Measurements from ENCODE around the gene SCARB1.

Gene SCARB1

DNA sequence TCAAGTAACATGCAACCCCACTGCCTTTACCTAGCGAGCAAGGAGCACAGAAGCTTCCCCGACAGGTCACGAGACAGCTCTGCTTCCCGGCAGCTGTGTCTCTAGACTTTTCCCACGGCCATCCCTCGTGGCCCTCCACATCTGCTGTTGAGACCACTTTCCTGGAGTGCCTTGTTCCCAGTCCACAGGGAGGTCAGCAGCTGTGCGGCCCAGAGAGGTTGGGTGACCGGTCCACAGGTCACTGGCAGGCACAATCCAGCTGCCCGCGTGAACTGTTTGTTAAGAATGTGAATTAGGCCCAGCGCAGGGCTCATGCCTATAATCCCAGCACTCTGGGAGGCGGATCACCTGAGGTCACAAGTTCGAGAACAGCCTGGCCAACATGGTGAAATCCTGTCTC lies 71.5 kb downstream of the SCARB1 start:
- no peak for DNase-seq

DNA sequence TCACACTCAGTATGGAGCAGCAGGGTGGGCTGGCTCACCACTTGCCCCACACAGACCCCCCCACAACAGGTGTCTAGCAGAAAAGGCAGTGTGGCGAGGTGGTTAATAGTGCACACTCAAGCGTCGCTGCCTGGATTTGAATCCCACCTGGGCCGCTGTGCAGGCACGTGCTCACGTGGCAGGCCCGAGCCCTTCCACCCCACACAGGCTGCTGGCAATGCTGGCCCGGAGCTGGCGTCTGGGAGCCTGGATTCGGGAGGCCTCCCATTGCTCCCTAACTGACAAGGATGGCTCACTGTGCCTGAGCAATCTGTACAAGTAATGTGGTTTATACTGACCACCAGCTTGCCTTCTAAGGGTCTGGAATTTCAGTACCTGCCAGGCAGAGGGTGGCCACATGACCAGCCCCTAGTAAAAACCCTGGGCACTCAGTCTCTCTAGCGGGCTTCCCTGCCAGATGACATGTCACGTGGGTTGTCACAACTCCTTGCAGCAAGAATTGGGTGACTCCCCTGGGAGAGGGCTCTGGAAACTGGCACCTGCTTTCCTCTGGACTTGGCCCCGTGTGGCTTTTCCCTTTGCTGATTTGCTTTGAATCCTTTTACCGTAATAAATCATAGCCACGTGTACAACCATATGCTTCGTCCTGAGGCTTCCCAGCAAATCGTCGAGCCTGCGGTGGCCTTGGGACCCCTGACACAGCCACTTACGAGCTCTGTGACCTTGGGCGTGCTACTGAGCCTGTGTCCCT lies 72.8 kb downstream of the SCARB1 start:
- no peak for DNase-seq

DNA sequence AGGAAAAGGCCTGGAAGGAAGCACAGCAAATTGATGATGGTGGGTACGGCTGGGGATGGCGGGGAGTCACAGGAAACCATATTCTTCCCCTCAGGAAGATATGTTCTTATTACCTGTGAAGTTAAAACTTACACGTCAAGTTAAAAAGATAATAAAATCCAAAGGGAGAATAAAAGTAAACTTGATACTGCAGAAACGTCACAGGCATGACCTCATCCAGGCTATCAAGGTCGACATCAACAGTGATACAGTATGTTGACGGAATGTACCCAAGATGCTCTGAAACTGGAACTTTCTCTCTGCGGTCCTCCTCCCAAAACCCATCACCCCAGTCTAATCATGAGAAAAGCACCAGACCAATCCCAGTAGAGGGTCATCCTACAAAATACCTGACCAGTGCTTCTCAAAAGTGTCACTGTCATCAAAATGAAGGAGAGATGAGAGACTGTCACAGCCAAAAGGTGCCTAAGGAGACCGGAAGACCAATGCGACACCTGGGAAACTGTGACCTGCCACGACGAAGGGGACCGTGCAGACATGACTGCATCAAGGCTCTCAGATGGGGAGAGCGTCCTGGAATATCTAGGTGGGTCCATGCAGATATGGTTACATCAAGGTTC lies 74.6 kb downstream of the SCARB1 start:
- DNase-seq = no peak

DNA sequence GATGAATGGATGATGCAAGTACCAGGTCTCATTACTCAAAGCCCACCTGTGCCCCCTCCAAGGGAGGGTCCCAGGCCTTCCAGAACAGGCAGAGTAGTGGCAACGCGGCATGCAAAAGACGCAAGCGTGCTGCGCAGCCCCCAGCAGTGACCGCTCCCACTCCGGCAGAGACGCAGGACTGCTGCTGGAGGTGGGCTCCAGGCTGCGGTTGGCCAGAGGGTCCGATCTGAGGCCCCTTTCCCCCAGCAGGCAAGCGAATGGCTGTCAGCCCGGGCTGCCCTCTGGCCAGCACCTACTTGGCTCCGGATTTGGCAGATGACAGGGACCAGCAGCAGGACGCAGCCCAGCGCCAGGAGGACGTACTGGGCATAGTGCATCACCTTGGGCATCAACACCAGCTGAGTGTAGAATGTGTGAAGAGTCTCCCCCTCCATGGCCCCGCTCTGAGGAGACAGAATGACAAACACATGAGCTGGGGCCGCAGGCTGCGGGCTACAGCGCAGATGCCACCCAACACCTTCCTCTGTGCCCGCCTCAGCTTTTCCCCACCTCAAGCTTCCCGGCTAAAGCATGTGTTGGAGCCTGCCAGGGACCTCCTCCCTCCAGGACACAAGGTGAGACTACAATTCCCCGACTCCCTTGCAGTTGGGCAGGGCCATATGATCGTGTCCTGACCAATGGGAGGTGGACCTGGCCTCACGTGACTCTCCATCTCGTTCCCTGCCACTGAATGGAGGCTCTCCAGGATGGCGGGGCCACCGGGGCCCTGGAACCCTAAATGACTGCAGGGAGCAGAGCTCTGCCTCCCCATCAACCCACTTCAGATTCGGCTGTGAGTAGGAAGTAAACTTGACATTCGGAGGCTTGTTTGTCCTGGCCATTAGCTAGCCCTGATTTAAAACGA lies 77.4 kb downstream of the SCARB1 start:
- peak; percentile 91 for DNase-seq

DNA sequence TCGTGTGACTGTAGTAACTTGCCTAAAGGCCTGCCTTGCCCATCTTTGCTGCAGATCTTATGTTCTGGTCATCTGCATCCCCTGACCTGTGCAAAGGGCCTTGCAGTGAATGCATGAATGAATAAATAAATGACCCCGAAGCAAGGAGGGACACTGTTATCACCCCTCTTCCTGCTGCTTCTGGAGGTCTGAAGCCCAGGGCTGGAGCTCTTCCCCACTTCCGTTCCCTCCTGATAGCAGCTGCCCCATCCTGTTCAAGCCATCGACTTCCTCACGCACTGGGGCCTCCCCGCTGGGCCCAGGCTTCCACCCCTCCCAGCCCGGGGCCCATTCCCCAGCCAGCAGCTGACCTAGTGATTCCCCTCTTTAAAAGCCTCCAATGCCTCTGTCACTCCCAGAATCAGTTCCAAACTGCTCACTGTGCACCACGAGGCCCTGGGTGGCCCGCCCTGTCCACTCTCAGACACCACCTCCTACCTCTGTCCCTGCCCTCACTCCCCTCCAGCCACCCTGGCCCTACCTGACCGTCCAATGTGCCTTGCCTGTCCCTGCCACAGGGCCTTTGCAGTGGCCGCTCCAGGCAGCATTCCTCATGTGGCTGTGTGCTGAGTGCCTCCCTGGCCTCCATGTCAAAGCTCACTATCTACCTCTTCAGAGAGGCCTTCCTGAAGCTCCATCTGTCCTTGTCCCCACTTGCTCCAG lies 78.6 kb downstream of the SCARB1 start:
- DNase-seq = no peak

DNA sequence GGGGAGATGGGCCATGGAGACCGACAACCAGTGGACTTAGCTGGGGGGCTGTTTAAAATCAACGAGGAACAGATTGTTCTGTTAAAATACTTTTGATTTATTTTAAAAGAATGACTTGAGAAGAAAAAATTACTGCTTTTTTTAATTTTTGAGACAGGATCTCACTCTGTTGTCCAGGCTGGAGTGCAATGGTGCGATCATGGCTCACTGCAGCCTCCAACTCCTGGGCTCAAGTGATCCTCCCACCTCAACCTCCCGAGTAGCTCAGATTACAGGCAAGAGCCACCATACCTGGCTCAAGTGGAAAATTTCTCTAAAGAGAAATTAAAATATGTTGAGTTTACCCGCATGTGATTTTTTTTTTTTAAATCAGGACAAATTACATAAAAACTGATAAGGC lies 80.6 kb downstream of the SCARB1 start:
- no peak for DNase-seq

DNA sequence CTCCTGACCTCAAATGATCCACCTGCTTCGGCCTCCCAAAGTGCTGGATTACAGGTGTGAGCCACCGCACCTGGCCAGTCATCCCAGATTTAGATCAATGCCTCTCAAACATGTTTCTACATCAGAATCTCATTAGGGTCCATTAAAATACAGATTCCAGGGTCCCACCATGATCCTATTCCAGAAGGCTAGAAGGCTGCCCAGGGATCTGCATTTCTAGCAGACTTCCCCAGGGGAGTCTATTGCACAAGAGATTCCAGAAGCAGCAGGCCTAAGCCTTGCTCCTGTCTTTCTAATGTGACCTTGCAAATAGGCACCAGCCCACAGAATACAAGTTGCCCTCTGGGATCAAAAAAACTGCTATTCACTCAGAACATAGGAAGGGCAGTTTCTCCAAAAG lies 81.5 kb downstream of the SCARB1 start:
- no peak for DNase-seq

DNA sequence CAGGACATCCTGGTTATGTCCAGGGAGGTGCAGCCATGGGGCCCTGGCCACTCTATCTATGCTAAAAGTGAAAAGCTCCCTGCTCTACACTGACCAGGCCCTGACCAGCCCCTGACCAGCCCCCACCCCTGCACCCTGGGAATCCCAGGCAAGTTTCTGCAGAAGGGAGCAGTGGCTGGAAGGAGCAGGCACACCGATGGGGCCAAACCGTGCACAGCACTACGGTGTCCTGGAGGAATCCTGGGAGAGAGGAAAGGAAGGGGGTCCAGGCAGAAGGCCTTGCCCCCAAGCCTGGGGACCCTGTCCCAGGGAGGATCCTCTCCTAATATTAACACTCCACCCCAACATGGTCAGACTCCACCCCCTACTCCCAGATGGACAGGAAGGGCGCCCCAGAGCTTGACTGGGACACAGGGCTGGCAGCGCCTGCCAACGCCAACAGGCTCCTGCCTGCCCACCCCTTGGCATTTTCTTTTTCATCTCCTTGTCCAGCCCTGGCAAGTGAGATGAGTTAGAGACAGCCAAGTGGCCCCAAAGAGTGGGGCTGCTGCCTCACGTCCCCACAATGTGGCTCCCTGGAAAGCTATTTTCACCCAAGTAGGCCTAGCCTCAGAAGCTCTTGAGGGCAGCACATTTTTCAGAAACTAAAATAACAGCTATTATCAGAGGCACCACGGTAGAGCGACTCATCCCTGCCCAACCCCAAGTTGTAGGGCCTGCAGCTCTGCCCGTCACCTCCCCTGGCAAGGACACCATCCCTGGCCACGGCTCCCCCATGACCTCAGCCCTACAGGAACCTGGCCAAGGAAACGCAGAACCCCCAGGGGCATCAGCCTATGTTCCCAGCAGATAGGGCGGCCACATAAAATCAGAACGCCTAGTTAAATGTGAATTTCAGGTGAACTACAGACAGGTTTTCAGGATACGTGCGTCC lies 82.6 kb downstream of the SCARB1 start:
- no peak for DNase-seq

DNA sequence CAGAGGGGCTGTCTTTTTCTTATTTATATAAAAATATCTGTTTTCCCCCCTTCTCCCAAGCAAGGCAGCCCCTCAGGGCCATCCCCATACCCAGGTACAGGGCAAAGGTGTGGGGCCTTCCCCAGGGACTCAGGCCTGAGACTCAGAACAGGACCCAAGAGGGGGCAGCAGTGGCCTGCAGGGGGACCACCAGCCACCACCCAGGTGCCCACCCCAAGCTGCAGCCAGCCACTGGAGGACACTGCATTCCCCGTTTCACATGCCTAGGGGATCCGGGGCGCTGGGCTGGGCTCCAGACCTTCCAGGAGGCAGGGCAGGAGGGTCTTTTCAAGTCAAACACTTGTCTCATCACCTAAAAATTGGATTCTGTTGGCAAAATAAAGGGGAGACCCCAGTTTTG lies 83.3 kb downstream of the SCARB1 start:
- no peak for DNase-seq

DNA sequence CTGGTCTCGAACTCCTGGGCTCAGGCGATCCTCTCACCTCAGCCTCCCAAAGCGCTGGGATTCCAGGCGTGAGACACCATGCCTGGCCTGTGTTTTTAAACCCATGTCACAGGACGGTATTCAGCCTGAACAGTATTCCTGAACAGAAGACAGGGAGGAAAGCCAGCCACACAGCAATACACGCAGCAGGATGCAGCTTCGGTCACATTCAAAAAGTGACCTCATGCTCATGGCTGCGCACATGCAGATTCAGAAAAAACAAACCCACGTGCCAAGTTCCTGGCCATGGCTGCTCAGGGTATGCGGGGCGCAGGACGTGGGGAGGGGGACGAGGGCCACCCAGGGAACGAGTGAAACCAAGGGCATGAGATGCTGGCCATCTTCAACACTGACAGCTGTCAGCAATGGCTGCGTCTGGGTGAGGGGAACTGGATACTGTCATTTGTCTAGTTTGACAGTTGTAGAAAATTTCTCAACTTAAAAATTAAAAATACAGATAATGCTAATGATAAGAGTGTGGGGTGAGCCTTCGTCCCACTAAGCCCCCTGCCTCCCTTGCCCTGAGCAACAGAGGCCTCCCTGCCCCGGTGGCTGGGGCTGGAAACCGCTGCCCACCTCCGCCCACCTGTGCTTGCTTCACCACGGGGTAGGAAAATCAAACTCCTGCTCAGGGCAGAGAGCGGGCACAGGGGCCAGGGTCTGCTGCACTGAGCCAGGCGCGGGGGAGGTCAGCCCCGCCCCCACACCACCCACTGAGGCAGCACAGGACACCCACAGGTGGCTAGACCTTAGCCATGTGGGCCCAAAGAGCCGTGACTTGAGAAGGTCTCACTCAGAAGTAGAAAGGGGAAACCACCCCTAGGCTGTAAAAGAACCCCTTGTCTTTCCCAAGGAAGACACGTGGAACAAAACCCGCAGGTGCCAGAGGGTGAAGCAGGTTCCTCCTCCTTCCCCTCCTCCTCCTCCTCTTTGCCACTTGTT lies 84.2 kb downstream of the SCARB1 start:
- no peak for DNase-seq

DNA sequence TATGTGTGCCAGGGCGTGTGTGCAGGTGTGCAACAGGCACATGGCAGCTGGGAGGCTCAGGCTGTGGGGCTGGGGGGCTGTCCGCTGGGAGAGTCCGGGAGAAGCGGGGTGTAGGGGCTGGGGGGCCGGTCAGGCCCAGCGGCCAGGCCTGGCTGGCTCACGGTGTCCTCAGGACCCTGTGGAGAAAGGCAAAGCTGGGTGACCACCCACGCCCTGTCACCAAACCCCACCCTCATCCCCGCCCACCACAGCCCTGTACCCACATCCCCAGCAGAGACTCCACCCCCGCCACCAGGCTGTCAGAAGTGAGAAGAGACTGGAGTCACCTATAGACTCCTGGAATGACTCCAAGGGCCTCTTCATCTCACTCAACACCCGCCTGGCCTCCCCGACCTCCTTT lies 85.3 kb downstream of the SCARB1 start:
- no peak for DNase-seq

DNA sequence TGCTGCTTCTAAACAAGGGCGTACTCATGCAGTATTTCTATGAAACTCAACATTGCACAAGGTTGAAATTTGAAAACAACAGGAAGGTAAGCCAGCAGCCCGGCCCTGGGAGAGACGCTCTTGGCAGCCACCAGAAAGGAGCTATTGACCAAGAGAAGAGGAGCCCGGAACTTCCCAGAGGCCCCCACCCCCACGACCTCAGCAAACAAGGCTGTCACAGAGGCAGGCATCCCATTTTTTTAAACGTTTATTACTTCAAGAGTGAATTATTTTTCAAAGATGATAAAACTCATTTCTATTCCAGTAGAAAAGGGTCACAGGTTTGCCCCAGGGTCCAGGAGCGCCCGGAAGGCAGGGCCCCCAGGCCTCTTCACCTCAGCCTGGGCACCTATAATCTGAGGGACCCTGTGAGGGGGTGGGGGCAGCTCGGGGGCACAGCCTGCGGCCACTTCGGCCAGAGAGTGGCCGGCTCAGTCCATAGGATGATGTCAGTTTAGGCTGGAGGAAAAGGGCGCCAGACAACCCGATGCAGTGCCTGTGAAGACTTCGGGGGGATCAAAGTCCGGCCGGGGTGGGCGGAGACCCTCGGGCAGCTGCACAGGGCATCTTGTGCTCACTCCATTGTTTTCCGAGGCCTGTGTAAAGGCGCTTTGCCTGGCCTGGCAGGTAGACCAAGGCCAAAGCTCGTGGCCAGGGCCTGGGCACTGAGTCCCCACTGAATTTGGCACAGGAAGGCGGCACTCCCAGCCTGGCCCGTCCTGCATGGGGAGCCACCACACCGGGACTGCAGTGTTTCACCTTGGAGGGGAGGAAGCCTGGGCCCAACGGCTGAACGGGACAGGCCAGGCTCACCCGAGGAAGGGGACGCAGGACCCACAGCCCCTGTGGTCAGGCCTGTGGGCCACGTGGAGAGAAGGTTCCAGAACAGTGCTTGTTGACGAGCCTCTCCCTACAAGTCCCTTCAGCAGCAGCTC lies 86.0 kb downstream of the SCARB1 start:
- no peak for DNase-seq

DNA sequence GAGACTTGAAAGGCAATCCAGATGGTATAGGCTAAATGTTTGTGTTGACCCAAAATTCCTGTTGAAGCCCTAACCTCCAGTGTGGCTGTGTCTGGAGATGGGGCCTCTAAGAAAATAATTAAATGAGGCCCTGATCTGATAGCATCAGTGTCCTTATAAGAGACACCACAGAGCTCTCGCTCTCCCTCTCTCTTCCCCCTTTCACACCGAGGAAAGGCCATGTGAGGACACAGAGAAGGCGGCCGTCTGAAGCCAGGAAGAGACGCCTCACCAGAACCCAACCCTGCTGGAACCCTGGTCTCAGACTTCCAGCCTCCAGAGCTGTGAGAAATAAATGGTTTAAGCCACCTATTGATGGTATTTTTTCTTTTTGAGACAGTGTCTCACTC lies 87.5 kb downstream of the SCARB1 start:
- no peak for DNase-seq

DNA sequence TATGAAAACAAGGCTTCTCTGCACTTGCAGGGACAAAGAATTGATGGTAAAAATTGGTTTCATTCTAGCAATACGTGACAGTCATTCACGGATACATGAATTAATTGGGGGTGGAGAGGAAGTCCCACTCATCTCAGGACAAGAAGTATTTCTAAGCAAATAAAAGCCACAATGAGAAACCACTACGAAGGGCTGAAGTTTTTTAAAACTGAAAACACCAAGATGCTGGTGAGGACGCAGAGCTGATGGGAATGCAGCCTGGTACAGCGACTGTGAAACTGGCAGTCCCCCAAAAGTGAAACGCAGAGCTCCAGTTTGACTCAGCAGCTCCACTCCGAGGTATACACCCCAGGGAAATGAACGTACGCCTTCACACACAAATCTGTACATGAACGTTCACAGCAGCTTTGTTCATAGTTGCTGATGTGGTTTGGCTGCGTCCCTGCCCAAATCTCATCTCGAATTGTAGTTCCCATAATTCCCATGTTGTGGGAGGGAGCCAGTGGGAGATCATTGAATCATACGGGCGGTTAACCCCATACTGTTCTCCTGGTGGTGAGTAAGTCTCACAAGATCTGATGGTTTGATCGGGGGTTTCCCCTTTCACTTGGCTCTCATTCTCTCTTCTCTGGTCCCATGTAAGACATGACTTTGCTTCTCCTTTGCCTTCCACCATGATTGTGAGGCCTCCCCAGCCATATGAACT lies 89.0 kb downstream of the SCARB1 start:
- DNase-seq = no peak

DNA sequence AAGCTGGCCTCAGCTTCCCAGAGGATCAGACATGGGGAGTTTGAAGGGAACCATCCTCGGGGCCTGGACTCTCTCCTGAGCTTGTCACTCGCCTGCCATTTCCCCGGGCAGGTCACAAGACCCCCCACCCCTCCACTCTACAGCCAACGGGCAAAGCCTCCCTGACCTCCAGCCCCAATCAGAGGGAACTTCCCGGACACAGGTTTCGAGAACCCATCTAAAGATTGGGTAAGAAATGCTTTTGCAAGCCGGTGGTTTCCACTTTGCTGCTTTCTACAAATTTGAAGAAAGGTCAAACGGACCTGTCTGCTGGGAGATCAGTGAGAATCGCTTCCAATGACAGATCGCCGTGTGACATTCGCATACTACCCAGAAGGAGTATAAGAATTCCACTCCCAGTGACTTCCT lies 89.6 kb downstream of the SCARB1 start:
- no peak for DNase-seq

DNA sequence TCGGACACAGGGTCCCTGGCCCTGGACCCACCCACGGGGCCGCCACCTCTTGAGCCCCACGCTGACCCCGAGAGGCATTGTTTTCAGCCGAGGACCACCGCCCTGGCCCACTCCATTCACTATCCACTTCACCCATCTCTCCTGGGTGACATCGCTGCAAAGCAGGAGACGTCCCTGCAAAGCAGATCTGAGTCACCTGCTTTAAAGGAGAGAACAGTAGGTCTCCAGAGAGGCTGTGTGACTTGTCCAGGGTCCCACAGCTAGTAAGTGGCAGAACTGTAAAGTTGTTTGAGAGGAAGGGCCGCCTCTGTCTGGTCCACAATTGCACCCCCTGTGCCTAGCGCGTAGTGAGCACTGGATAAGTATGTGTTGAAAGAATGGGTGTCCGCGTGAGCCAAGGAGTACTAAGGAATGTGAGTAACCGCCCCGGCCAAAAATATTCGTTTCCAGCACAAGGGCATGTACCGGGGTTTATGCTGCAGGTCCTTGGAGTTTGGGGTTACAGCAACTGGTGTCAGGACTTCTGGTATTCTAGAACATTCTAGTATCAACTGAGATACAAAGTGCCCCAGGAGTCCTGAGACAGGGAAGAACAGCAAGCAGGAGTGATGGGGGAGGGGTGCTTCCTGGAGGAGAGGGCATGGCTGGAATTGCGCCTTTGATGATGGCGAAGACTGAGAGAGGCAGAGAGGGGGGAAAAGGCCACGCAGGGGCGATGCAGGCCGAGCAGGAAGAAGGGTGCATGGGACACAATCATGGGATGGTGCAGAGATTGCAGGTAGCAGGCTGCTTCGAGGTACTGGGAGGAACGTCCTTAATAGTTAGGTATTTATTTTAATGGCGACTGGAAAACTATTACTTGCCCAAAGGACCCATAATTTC lies 91.1 kb downstream of the SCARB1 start:
- no peak for DNase-seq

DNA sequence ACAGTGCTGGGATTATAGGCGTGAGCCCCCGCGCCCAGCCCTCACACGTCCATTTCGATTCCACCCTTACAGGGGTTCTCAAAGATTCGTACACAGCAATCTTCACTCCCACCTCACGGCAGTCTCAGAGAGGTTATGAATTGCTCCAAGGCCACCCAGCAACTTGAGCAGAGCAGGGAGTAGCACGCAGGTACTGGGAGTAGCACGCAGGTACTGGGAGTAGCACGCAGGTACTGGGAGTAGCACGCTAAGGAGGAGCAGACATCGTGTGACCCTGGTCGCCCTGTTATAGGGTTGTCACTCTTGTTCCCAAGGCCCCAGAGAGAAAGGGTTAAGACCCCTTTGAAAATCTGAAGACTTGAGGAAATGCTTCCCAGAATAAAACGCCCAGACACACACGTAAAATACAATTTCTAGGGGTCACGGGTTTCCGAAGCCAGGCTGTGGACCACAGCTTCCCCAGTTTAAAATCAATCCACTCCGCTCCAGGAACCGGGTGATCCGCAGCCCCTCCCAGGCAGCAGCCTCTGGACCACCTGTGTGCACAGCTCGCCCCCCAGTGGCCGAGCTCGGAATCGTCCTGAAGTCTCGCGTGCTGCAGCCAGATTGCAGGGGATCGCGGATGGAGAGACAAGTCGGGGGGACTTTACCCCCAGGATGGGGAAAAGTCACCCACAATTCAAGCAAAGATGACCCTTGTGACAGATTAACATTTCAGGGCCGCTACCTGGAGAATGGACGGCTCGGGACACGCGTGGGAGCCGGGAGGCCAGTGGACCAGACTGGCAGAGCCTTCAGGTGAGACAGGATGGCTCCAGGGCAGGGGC lies 92.0 kb downstream of the SCARB1 start:
- peak; percentile 43 for DNase-seq

Measured in NCI-H2029 (cell line).